HL-60 (cell line): Measurements from ENCODE around the gene TMIE.

ENCODE experiments used
- DNase-seq, 2 experiments: peaks; one replicate each; pipeline ENCODE4 v3.0.0-alpha.2; 2010 to 2020; ENCODE audit warnings: low read depth in 1 of 2, low spot score in 1 of 2
- H3K27ac ChIP-seq: fragments of 250-450 bp; sonication (Bioruptor Pico); replicated peaks from 2 replicates; pipeline ENCODE4 v1.5.1; 2020; ENCODE audit warnings: mild to moderate bottlenecking, moderate library complexity
- H3K27me3 ChIP-seq: fragments of 250-450 bp; sonication (Bioruptor Pico); 2 replicates; pipeline ENCODE4 v1.5.1; 2021; ENCODE audit warnings: mild to moderate bottlenecking, moderate library complexity; ENCODE audit not compliant: insufficient read depth, poor library complexity, severe bottlenecking
- H3K4me3 ChIP-seq: replicated peaks from 2 replicates; pipeline ENCODE4 v1.5.1; 2011; ENCODE audit warnings: mild to moderate bottlenecking, control low read depth, low read length; ENCODE audit not compliant: insufficient read depth
- GABPA ChIP-seq: IDR thresholded peaks from 2 replicates; pipeline ENCODE4 v1.6.1; 2012; ENCODE audit warnings: low read depth
- POLR2AphosphoS5 ChIP-seq: IDR thresholded peaks from 2 replicates; pipeline ENCODE4 v1.6.1; 2012; ENCODE audit warnings: low read depth
- SPI1 ChIP-seq: IDR thresholded peaks from 2 replicates; pipeline ENCODE4 v1.6.1; 2012; ENCODE audit warnings: low read depth, mild to moderate bottlenecking, borderline replicate concordance
- TF ChIP-seq, protein P1 (sequence below): IDR thresholded peaks from 2 replicates; pipeline ENCODE4 v1.6.1; 2012; ENCODE audit warnings: low read depth; ENCODE audit not compliant: insufficient replicate concordance
- TF ChIP-seq, protein P2 (sequence below): IDR thresholded peaks from one replicate; pipeline ENCODE4 v1.5.1; 2011; ENCODE audit warnings: low read length, control low read depth, inconsistent platforms; ENCODE audit not compliant: insufficient read depth

TMIE gene

DNA sequence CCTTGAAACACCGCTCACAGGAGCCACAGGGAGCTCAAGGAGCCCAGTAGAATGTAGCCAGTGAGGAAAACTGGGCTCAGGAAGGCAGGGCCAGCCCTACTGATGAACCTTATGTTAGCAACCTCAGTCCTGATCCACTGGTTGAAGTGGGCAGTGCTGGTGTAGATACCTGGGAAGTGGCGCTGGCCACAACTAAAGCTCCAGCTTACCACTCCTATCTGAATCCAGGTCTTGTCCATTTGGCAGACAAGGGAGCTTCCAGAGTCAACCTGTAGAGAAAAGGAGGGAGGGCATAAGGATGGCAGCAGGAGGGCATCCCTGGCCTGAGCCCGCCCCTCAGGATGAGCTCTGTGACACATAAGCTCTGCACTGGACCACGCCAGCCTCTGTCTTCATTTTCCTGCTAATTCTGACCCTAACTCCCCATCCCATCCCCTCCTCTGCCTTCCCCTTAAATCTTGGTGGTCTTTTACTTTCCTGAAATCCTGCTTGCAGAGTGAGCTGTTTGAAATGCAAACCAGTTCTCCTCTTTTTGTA lies 18.6 kb downstream of the TMIE start:
- TF ChIP-seq, protein P1, sequence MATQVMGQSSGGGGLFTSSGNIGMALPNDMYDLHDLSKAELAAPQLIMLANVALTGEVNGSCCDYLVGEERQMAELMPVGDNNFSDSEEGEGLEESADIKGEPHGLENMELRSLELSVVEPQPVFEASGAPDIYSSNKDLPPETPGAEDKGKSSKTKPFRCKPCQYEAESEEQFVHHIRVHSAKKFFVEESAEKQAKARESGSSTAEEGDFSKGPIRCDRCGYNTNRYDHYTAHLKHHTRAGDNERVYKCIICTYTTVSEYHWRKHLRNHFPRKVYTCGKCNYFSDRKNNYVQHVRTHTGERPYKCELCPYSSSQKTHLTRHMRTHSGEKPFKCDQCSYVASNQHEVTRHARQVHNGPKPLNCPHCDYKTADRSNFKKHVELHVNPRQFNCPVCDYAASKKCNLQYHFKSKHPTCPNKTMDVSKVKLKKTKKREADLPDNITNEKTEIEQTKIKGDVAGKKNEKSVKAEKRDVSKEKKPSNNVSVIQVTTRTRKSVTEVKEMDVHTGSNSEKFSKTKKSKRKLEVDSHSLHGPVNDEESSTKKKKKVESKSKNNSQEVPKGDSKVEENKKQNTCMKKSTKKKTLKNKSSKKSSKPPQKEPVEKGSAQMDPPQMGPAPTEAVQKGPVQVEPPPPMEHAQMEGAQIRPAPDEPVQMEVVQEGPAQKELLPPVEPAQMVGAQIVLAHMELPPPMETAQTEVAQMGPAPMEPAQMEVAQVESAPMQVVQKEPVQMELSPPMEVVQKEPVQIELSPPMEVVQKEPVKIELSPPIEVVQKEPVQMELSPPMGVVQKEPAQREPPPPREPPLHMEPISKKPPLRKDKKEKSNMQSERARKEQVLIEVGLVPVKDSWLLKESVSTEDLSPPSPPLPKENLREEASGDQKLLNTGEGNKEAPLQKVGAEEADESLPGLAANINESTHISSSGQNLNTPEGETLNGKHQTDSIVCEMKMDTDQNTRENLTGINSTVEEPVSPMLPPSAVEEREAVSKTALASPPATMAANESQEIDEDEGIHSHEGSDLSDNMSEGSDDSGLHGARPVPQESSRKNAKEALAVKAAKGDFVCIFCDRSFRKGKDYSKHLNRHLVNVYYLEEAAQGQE = no peak
- TF ChIP-seq POLR2AphosphoS5 (no peak), SPI1 (no peak), GABPA (no peak)
- TF ChIP-seq, protein P2, sequence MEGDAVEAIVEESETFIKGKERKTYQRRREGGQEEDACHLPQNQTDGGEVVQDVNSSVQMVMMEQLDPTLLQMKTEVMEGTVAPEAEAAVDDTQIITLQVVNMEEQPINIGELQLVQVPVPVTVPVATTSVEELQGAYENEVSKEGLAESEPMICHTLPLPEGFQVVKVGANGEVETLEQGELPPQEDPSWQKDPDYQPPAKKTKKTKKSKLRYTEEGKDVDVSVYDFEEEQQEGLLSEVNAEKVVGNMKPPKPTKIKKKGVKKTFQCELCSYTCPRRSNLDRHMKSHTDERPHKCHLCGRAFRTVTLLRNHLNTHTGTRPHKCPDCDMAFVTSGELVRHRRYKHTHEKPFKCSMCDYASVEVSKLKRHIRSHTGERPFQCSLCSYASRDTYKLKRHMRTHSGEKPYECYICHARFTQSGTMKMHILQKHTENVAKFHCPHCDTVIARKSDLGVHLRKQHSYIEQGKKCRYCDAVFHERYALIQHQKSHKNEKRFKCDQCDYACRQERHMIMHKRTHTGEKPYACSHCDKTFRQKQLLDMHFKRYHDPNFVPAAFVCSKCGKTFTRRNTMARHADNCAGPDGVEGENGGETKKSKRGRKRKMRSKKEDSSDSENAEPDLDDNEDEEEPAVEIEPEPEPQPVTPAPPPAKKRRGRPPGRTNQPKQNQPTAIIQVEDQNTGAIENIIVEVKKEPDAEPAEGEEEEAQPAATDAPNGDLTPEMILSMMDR = no peak
- H3K27ac ChIP-seq = no peak overlapping the region
- no peak overlapping the region for H3K4me3 ChIP-seq
- no peaks in the 10 kb centered on the region for H3K27me3 ChIP-seq
- no peak for DNase-seq

DNA sequence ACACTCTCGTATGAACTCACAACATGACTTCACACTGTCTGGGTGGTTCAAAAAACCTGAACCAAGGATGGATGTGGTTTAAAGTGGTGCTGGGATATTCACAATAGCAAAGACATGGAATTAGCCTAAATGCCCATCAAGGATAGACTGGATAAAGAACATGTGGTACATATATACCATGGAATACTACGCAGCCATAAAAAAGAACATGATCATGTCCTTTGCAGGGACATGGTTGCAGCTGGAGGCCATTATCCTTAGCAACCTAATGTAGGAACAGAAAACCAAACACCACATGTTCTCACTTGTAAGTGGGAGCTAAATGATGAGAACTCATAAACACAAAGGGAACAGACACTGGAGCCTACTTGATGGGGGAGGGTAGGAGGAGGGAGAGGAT lies 19.8 kb downstream of the TMIE start:
- H3K4me3 ChIP-seq = no peak overlapping the region

DNA sequence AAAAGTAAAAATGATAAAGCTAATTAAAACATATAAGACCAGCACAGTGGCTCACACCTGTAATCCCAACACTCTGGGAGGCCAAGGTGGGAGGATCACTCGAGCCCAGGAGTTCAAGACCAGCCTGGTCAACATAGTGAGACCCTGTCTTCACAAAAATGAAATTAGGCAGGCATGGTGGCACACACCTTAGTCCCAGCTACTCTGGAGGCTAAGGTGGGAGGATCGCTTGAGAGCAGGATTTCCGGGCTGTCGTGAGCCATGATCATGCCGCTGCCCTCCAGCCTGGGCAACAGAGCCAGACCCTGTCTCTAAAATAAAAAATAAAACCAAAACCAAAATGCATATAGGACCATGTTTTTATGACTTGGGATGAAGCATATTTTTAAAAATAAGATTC lies 21.3 kb downstream of the TMIE start:
- no peak overlapping the region for H3K4me3 ChIP-seq
- no peak overlapping the region for H3K27ac ChIP-seq
- no peaks in the 10 kb centered on the region for H3K27me3 ChIP-seq
- no peak for DNase-seq
- TF ChIP-seq, protein P1 = no peak
- no peak for TF ChIP-seq GABPA
- no peak for TF ChIP-seq POLR2AphosphoS5
- TF ChIP-seq SPI1 = no peak
- TF ChIP-seq, protein P2 = no peak

More for the DNA sequence above, 19.8 kb downstream of the TMIE start:
- no peaks in the 10 kb centered on the region for H3K27me3 ChIP-seq
- TF ChIP-seq, protein P1 = no peak
- TF ChIP-seq SPI1 (no peak), POLR2AphosphoS5 (no peak)
- no peak for DNase-seq
- no peak overlapping the region for H3K27ac ChIP-seq
